Anterior cingulate cortex (tissue), 58 donors: ENCODE results near the gene MCCC1.

Experiments
- DNase-seq, 58 donors: peaks; one replicate each; lab custom pipeline; 2025; lab: John Stamatoyannopoulos, UW

Gene MCCC1

GRCh38 chr3:183058351-183058750 is 40.9 kb downstream of the MCCC1 start:
- no peak for DNase-seq

- no peak for DNase-seq
Observed at GRCh38 chr3:183050706-183051105, 48.6 kb downstream of the MCCC1 start.

- DNase-seq, result no peak
Observed at GRCh38 chr3:183046883-183047282, 52.4 kb downstream of the MCCC1 start.

- DNase-seq, result no peak
Observed at GRCh38 chr3:183044547-183045229, 54.6 kb downstream of the MCCC1 start.

- DNase-seq, result no peak
Observed at GRCh38 chr3:183038757-183039156, 60.5 kb downstream of the MCCC1 start.

- no peak for DNase-seq
Observed at GRCh38 chr3:183038221-183038620, 61.1 kb downstream of the MCCC1 start.

- no peak for DNase-seq
Observed at GRCh38 chr3:183033746-183034145, 65.5 kb downstream of the MCCC1 start.

GRCh38 chr3:183032880-183033555 is 66.3 kb downstream of the MCCC1 start:
- no peak for DNase-seq

- DNase-seq, result no peak
Observed at GRCh38 chr3:183031826-183032225, 67.5 kb downstream of the MCCC1 start.

GRCh38 chr3:183028416-183028815 is 70.9 kb downstream of the MCCC1 start:
- no peak for DNase-seq

- no peak for DNase-seq
Observed at GRCh38 chr3:183027276-183027675, 72.0 kb downstream of the MCCC1 start.

GRCh38 chr3:183022936-183023516 is 76.3 kb downstream of the MCCC1 start:
- no peak for DNase-seq

GRCh38 chr3:183018421-183019192 is 80.7 kb downstream of the MCCC1 start:
- DNase-seq, result no peak

- DNase-seq, result no peak
Observed at GRCh38 chr3:183015185-183015584, 84.1 kb downstream of the MCCC1 start.

- DNase-seq, result no peak
Observed at GRCh38 chr3:183013856-183014255, 85.4 kb downstream of the MCCC1 start.

GRCh38 chr3:183013074-183013473 is 86.2 kb downstream of the MCCC1 start:
- no peak for DNase-seq

GRCh38 chr3:183008800-183009199 is 90.5 kb downstream of the MCCC1 start:
- no peak for DNase-seq

- DNase-seq, result no peak
Observed at GRCh38 chr3:183008303-183008702, 91.0 kb downstream of the MCCC1 start.

GRCh38 chr3:183006396-183007002 is 92.8 kb downstream of the MCCC1 start:
- peak in 1 of 58 donors; percentile 2 for DNase-seq

GRCh38 chr3:182999767-183000166 is 99.5 kb downstream of the MCCC1 start:
- DNase-seq, result no peak
